Activated T-cell treated with anti-CD3 and anti-CD28 coated beads, Interleukin-2, amount 50 U/mL, for 1 hour (primary cell): Measurements from ENCODE around the gene CYP19A1.
"Not testable (repeated sequence)": the region's sequence is repeated elsewhere in the genome, so short reads cannot be mapped to it uniquely, and the experiment has no call there.

Experiments
- DNase-seq: peaks from one replicate; pipeline ENCODE4 v3.0.0-alpha.2; 2020

The CYP19A1 gene

GRCh38 chr15:51288143-51289065 is 50.0 kb downstream of the CYP19A1 start:
- no peak for DNase-seq

GRCh38 chr15:51286816-51287215 is 51.6 kb downstream of the CYP19A1 start:
- DNase-seq, result no peak

GRCh38 chr15:51285399-51285798 is 53.0 kb downstream of the CYP19A1 start:
- DNase-seq, result no peak

- no peak for DNase-seq
These were observed 53.5 kb downstream of the CYP19A1 start for GRCh38 chr15:51284871-51285270.

DNA sequence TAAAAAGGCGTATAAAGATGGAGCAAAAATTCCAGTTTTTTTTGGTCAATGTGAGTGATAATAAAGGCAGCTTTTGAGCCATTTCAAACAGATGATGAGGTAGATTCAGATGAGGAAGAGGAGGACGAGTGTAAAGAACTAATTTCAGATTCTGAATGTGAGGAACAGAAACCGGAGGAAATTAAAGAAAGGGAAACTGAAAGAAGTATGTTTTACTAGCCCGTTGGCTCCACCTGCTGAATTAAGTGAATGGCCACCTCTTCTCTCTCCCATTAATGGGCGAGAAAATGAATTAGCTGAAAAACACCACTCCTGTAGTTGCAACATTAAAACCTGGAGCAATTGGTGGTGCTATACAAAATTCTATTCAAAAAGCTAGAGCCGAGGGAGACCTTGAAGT is 55.4 kb downstream of the CYP19A1 start:
- DNase-seq, result no peak

DNA sequence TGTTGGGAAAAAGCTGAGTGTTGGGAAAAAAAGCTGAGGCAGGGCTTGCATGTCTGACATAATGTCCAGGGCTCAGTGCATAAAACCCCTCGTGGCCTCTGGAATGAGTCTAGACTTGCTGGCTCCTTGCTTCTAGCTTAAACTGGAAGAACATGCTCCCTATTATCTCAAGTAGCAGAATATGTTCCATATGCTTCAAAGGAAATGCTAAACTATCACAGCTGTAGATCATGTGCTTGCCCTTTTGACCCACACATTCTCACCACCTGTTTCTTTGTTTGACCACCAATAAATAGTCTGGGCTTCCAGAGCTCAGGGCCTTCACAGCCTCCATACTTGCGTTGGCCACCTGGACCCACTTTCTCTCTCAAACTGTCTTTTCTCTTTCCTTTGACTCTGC is 56.2 kb downstream of the CYP19A1 start:
- DNase-seq, result not testable (repeated sequence)

- DNase-seq, result no peak
These were observed 56.9 kb downstream of the CYP19A1 start for GRCh38 chr15:51281368-51281967.

DNA sequence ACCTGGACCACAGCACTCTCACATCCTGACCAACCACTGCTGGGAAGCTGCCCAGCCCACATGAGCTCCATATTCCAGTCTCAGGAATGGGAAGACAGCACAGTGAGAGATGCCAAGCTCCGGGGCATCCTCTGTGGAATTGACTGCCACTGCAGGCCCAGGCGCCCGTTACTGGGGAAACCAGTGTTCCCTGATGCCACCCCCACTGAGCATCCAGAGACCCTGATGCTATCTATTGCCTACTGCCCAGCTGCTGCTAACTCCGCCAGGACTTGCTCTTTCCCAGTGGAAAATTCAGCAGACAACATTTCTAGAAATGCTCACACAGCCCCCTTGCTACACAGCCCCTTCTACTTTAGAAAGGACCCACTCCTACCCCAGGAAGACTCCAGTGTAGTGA is 57.6 kb downstream of the CYP19A1 start:
- DNase-seq, result no peak

GRCh38 chr15:51279391-51279790 is 59.0 kb downstream of the CYP19A1 start:
- DNase-seq, result no peak

- DNase-seq, result no peak
These were observed 61.3 kb downstream of the CYP19A1 start for GRCh38 chr15:51277101-51277500.

DNA sequence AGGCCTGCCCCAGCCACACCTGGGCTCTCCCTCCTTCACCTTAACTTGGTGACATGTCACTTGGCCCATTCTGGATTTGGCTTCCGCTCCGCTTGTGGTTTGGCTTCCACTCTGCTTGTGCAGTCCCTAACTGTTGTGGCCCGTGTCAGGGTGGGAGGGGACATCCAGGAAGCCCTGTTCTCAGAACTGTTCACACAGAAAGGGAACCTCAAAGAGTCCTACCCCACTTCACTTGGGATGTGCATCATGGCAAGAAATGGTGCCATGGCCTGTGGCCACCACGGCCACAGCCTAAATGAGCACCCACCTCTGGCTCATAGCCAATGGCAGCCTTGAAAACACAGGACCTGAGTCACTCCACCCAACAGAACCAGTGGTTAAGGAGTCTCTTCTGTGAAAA is 63.4 kb downstream of the CYP19A1 start:
- DNase-seq, result no peak

GRCh38 chr15:51270706-51271105 is 67.7 kb downstream of the CYP19A1 start:
- DNase-seq, result no peak

DNA sequence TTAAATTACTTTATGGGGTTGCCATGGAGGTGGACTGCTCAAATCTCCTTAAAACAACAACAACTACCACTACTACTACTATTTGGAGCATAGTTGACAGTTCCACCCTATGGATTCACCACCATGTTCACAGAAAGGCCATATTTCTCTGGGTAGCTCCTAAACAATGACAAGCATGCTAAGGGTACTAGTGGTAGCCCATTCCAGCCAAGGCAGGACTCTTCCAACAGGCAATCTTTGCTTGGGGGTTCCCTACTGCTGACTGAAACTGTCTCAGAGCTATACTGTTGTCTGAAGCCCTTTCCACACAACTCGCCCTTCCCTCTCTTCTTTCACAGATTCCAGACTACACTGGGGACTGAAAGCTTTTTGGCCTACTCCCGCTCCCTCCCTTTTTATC is 68.9 kb downstream of the CYP19A1 start:
- no peak for DNase-seq

- DNase-seq, result no peak
These were observed 70.7 kb downstream of the CYP19A1 start for GRCh38 chr15:51267703-51268083.

DNA sequence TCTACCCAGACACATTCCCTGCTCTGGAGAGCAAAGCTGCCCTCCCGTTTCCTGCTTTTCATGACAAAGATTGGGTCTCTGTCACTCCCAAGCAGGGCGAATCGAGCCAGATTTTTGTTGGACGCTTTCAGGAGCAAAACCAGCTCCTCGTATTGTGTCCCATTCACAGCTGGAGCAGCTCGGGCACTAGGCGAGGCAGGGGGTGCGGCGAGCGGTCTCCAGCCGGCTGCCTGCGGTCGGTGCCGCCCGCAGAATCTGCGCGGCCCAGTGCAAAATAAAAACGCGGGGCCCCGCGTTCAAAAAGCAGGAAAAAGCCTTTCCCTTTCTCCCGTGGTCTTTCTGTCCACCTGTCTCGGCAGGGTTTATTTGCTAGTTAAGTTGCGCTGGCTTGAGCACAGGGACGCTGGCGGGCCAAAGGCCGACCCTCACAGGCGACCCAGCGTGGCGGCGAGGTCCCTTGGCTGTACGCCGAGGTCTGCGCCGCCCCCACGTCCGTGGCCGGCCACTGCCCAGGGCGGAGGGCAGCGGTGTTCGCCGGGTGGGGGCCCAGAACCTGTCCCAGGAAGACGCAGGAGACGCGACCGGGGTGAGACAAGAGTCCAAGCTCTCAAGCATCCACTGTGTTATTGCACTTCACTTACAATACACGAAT is 71.2 kb downstream of the CYP19A1 start:
- DNase-seq, result no peak

GRCh38 chr15:51266656-51267050 is 71.7 kb downstream of the CYP19A1 start:
- no peak for DNase-seq

GRCh38 chr15:51265037-51265555 is 73.3 kb downstream of the CYP19A1 start:
- no peak for DNase-seq

DNA sequence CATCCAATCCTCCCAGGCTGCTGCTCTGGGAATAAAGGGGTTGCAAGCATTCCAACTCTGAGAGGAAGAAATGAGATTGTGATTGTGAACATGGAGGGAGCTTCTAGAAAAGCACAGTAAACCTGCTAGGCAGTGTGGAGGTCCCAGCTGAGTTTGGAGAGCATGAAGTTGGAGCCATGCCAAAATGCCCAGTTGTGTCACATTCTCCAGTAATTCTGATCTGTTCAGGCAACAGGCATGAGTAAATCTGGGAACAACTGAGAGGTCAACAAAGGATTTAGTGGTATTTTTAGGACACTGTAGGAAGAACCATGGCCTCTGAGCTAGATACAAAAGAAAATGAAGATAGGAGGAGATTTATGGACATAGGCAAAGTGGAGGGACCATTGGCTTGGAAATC is 74.7 kb downstream of the CYP19A1 start:
- DNase-seq, result no peak

DNA sequence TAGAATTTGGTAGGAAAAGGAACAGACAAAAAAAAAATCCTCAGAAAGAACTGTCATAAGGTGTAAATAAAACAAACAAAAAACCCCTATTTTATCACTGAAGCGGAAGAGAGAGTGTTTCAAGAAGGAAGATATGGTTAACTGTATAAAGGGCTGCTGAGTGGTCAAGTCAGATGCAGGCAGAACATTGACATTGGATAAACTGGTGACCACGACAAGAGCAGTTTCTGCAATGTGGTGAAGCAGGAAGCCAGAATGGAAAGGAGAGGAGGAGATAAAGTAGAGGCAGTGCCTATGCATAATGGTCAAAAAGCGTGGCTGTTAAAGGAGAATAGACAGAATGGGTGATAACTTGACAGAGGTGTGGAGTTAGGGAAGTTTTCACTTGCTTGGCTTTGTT is 75.3 kb downstream of the CYP19A1 start:
- no peak for DNase-seq

- no peak for DNase-seq
These were observed 75.9 kb downstream of the CYP19A1 start for GRCh38 chr15:51262463-51262862.

GRCh38 chr15:51261113-51261512 is 77.3 kb downstream of the CYP19A1 start:
- DNase-seq, result not testable (repeated sequence)

DNA sequence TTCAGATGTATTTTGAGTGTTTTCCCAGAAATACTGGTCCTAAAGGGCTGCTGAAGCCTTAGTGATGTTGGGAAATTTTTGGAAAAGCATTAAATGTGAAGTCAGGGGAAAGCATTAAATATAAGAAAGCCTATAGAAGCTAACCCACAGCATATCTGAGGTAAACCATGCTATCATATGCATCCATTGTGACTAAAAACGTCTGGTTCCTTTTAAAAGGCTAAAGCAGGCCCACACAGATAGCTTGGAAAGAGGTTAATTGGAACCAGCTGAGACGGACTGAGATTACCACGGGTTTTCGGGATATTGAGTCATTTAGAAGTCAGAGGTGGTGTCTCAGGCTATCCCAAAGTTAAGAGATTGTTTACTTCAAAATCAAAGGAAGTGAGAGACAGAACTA is 78.2 kb downstream of the CYP19A1 start:
- DNase-seq, result no peak

DNA sequence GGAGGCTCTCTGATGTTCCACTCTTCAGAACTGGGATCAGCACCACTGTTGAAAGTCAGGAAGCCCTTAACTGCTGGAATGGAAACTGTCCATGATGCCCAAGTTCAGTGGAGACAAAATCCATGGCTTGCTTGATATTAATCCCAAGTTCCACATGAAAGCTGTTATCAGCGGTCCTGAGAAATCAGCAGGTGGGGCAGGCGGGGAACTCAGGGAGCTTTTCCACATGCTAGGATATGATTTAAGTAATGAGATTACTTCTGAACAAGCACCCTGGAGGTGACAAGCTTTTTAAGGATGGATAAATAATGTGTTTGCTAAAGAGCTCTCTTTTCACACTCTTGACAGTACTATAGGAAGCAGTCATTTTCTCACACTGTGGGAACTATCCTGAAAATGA is 82.9 kb downstream of the CYP19A1 start:
- no peak for DNase-seq

DNA sequence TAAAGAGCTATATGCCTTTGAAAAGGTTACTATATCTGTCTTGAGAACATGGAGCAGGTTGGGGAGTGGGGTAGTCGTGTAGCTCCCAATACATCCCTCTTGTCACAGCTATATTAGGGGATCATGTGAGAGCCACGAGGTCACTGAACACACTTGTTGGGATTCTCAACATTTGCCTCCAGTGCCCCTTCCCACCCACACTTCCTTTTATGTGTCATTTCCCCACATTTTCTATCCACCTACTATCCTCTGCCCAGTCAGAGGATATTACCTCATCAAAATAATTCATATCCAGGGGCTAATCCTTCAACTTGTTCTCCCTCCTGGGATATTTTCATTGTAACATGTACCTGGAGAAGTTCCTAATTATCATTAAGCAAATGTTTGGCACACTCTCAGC is 85.0 kb downstream of the CYP19A1 start:
- DNase-seq, result no peak
